ENCODE results near the gene STOML1.

DNA sequence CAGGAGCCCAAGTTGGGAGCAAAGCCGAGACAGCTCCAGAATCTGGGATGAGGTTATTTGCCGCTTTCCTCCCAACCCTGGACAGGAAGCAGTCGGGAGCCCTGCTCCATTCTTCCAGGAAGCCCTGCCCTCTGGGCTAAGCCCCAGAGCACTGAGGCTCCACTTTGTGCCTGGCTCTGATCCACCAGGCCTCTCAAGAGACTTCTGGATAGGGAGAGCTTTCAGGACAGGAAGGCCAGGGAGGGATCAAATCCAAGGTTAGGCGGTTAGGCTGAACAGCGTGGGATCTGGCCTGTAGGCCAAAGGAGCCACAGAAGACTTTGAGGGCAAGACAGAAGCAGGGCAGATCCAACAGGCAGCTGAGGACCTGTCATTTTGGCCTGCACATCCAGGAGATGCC lies 835 bp downstream of the STOML1 start:
- TF ChIP-seq, protein P1, sequence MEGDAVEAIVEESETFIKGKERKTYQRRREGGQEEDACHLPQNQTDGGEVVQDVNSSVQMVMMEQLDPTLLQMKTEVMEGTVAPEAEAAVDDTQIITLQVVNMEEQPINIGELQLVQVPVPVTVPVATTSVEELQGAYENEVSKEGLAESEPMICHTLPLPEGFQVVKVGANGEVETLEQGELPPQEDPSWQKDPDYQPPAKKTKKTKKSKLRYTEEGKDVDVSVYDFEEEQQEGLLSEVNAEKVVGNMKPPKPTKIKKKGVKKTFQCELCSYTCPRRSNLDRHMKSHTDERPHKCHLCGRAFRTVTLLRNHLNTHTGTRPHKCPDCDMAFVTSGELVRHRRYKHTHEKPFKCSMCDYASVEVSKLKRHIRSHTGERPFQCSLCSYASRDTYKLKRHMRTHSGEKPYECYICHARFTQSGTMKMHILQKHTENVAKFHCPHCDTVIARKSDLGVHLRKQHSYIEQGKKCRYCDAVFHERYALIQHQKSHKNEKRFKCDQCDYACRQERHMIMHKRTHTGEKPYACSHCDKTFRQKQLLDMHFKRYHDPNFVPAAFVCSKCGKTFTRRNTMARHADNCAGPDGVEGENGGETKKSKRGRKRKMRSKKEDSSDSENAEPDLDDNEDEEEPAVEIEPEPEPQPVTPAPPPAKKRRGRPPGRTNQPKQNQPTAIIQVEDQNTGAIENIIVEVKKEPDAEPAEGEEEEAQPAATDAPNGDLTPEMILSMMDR (IDR thresholded peaks at IDR 0.05) = no peak
- no peak for TF ChIP-seq POLR2A (IDR thresholded peaks at IDR 0.05)
- peak in 1 of 2 donors; percentile 43 for TF ChIP-seq EP300 (IDR thresholded peaks at IDR 0.05)
